HepG2 (cell line): ENCODE data around the gene HCRT. TPM values are rescaled to one million over a fixed set of nuclear protein-coding genes. Genes with fewer than 3 reads are reported as not detected.

Source experiments
- ATAC-seq: fragments of 200-7000 bp; cut with Tn5 transposase; 3 replicates; pipeline ENCODE4 v1.9.1; 2020; ENCODE audit warnings: mild to moderate bottlenecking, moderate library complexity
- BruUV-seq: library from RNA; stranded (reverse); fragments of 400-500 nt; replicated peaks from 2 replicates; lab custom pipeline; 2021; lab: Mats Ljungman, UMichigan
- CTCF ChIA-PET: fragments of 300-600 bp; formaldehyde crosslinking; extraction: SDS; loops from one replicate; lab custom pipeline; 2021; ENCODE audit warnings: low total read pairs, inconsistent platforms, low intra/inter-chr PET ratio; lab: Yijun Ruan, JAX
- POLR2A ChIA-PET: fragments of 350-600 bp; sonication (Branson Sonifier 250); formaldehyde crosslinking; loops from one replicate; lab custom pipeline; 2020; ENCODE audit warnings: antibody characterized with exemption, inconsistent platforms; lab: Yijun Ruan, JAX
- DNase-seq: peaks from one replicate; pipeline ENCODE4 v3.0.0-alpha.2; 2015; ENCODE audit warnings: low spot score
- FAIRE-seq: peaks from 3 replicates; lab custom pipeline; 2011; peaks lifted over from hg19 to GRCh38; lab: Jason Lieb, UNC
- H2AFZ ChIP-seq: one replicate; pipeline ENCODE4 v1.6.1; 2011; ENCODE audit warnings: low read length, inconsistent platforms
- H3K27ac ChIP-seq: fragments of 300-600 bp; 3 replicates; pipeline ENCODE4 v1.8.0; 2011; ENCODE audit warnings: mixed run types, mild to moderate bottlenecking, mixed read lengths, low read length, inconsistent platforms; ENCODE audit not compliant: insufficient read depth; ENCODE audit errors: extremely low read length
- H3K27me3 ChIP-seq, 2 experiments: fragments of 200-600 bp in 1 of 2; 2 replicates in 1 of 2; 3 replicates in 1 of 2; pipeline versions ENCODE4 v1.6.0 to v1.8.0; 2011; ENCODE audit warnings: low read length in 2 of 2, mild to moderate bottlenecking in 2 of 2, moderate library complexity in 2 of 2, inconsistent platforms in 1 of 2; ENCODE audit not compliant: insufficient read depth in 2 of 2, control insufficient read depth in 1 of 2
- H3K36me3 ChIP-seq, 2 experiments: fragments of 200-600 bp in 1 of 2; replicated peaks in 1 of 2; 2 replicates in 1 of 2; 3 replicates in 1 of 2; pipeline versions ENCODE4 v1.5.1 to v1.8.0; 2011; ENCODE audit warnings: low read length in 2 of 2, inconsistent platforms in 1 of 2; ENCODE audit not compliant: insufficient read depth in 2 of 2, control insufficient read depth in 1 of 2
- H3K4me1 ChIP-seq: 2 replicates; pipeline ENCODE4 v1.5.1; 2012; ENCODE audit warnings: low read length, inconsistent platforms; ENCODE audit not compliant: insufficient read depth
- H3K4me2 ChIP-seq: 2 replicates; pipeline ENCODE4 v1.6.0; 2011; ENCODE audit warnings: low read depth, low read length, inconsistent platforms
- H3K4me3 ChIP-seq, 3 experiments: fragments of 200-600 bp in 1 of 3; sonication (generic), shearing (Covaris generic) in 1 of 3; replicated peaks in 1 of 3; 2 replicates each; pipeline ENCODE4 v1.5.1; 2011 to 2016; ENCODE audit warnings: low read length in 3 of 3, inconsistent platforms in 2 of 3, low read depth in 2 of 3, mild to moderate bottlenecking in 2 of 3, control low read depth in 1 of 3, mixed read lengths in 1 of 3; ENCODE audit not compliant: insufficient read depth in 1 of 3
- H3K79me2 ChIP-seq: one replicate; pipeline ENCODE4 v1.6.1; 2011; ENCODE audit warnings: low read length, inconsistent platforms; ENCODE audit not compliant: insufficient read depth
- H3K9ac ChIP-seq: 2 replicates; pipeline ENCODE4 v1.6.0; 2011; ENCODE audit warnings: mild to moderate bottlenecking, low read depth, low read length, inconsistent platforms; ENCODE audit not compliant: insufficient read depth
- H3K9me3 ChIP-seq: 2 replicates; pipeline ENCODE4 v1.5.1; 2012; ENCODE audit warnings: mild to moderate bottlenecking, low read length
- H4K20me1 ChIP-seq: 2 replicates; pipeline ENCODE4 v1.6.0; 2011; ENCODE audit warnings: inconsistent platforms, mild to moderate bottlenecking, low read length, moderate library complexity; ENCODE audit not compliant: insufficient read depth
- FOXO4 ChIP-seq: sonication (generic); formaldehyde crosslinking; conservative IDR thresholded peaks from 2 replicates; pipeline ENCODE4 v1.8.1; 2023; ENCODE audit warnings: missing genetic modification reagents
- GPN1 ChIP-seq: sonication (generic); formaldehyde crosslinking; IDR thresholded peaks from 2 replicates; pipeline ENCODE4 v1.5.1; 2020; ENCODE audit warnings: missing genetic modification reagents, borderline replicate concordance
- HMG20B ChIP-seq: conservative IDR thresholded peaks from 2 replicates; pipeline ENCODE4 v1.6.1; 2016; ENCODE audit warnings: missing genetic modification reagents, missing compliant biosample characterization
- MED8 ChIP-seq: sonication (generic); formaldehyde crosslinking; IDR thresholded peaks from 2 replicates; pipeline ENCODE4 v1.8.1; 2023; ENCODE audit warnings: mild to moderate bottlenecking, missing genetic modification reagents; ENCODE audit not compliant: insufficient replicate concordance
- MTF2 ChIP-seq: sonication (generic); formaldehyde crosslinking; IDR thresholded peaks from 2 replicates; pipeline ENCODE4 v1.5.0; 2020; ENCODE audit warnings: missing genetic modification reagents, borderline replicate concordance
- NCOA5 ChIP-seq: sonication (generic); formaldehyde crosslinking; IDR thresholded peaks from 2 replicates; pipeline ENCODE4 v1.4.0; 2020; ENCODE audit warnings: missing genetic modification reagents
- ONECUT2 ChIP-seq: sonication (generic); formaldehyde crosslinking; IDR thresholded peaks from 2 replicates; pipeline ENCODE4 v1.4.0; 2020; ENCODE audit warnings: missing genetic modification reagents
- RNF2 ChIP-seq: fragments of 450-650 bp; conservative IDR thresholded peaks from 2 replicates; pipeline ENCODE4 v1.6.1; 2016; ENCODE audit warnings: low read depth
- SNAI1 ChIP-seq: sonication (generic); formaldehyde crosslinking; IDR thresholded peaks from 2 replicates; pipeline ENCODE4 v1.5.0; 2020; ENCODE audit warnings: mild to moderate bottlenecking, missing genetic modification reagents, borderline replicate concordance
- SP4 ChIP-seq: sonication (generic); formaldehyde crosslinking; IDR thresholded peaks from 2 replicates; pipeline ENCODE4 v1.8.1; 2023; ENCODE audit warnings: mild to moderate bottlenecking, missing genetic modification reagents
- TBX3 ChIP-seq: fragments of 450-650 bp; IDR thresholded peaks from 2 replicates; pipeline ENCODE4 v1.6.1; 2017; ENCODE audit warnings: antibody characterized with exemption, mild to moderate bottlenecking, inconsistent platforms, borderline replicate concordance
- ZFP36L1 ChIP-seq: sonication (generic); formaldehyde crosslinking; IDR thresholded peaks from 2 replicates; pipeline ENCODE4 v1.8.0; 2022; ENCODE audit warnings: mild to moderate bottlenecking, missing genetic modification reagents, moderate library complexity
- ZFP36L2 ChIP-seq: sonication (generic); formaldehyde crosslinking; IDR thresholded peaks from 2 replicates; pipeline ENCODE4 v1.4.0; 2020; ENCODE audit warnings: missing genetic modification reagents
- ZNF432 ChIP-seq: sonication (generic); formaldehyde crosslinking; IDR thresholded peaks from 2 replicates; pipeline ENCODE4 v1.5.0; 2020; ENCODE audit warnings: missing genetic modification reagents, mild to moderate bottlenecking, borderline replicate concordance
- ZNF607 ChIP-seq: sonication (generic); formaldehyde crosslinking; IDR thresholded peaks from 2 replicates; pipeline ENCODE4 v1.5.1; 2020; ENCODE audit warnings: missing genetic modification reagents, mild to moderate bottlenecking, borderline replicate concordance
- ZNF772 ChIP-seq: sonication (generic); formaldehyde crosslinking; IDR thresholded peaks from 2 replicates; pipeline ENCODE4 v1.5.0; 2020; ENCODE audit warnings: mild to moderate bottlenecking, missing genetic modification reagents
- ZSCAN31 ChIP-seq: sonication (generic); formaldehyde crosslinking; IDR thresholded peaks from 2 replicates; pipeline ENCODE4 v1.5.0; 2020; ENCODE audit warnings: low read depth, mild to moderate bottlenecking, missing genetic modification reagents
- WGBS: methylation state at CpG from one replicate; pipeline ENCODE4 v1.1.6; 2017; ENCODE audit warnings: low lambda C conversion rate; 5-methylcytosine and 5-hydroxymethylcytosine counted together
- in situ Hi-C: cut with HindIII; loops from 2 replicates; pipeline ENCODE4 v1.10.0; 2017; ENCODE audit warnings: low pct_unique_long_range_greater_than_20kb; ENCODE audit not compliant: extremely low pct_ligation_motif_present
- intact Hi-C: fragments of 100-400 bp; cut with micrococcal nuclease; formaldehyde crosslinking; loops from one replicate; pipeline ENCODE4 v1.10.0; 2022; ENCODE audit not compliant: unreplicated experiment
- polyA plus RNA-seq, 8 experiments: library from polyadenylated mRNA; depleted of rRNA in 3 of 8; stranded (reverse) in 7 of 8; unstranded in 1 of 8; fragments of >200 nt; fragmentation: Illumina TruSeq in 4 of 8; extraction: Trizol in 4 of 8; gene quantifications; 2 replicates each; pipeline versions ENCODE4 v1.2.1 to v1.2.3, GENCODE V29; 2011 to 2016; ENCODE audit warnings: low read depth in 4 of 8, missing spikeins in 1 of 8, mixed read lengths in 1 of 8; ENCODE audit not compliant: insufficient read depth in 1 of 8
- total RNA-seq, 5 experiments: library from RNA; depleted of rRNA; stranded (reverse); fragments of >200 nt; fragmentation: Illumina TruSeq; extraction: Trizol; gene quantifications; 2 replicates each; pipeline ENCODE4 v1.2.3, GENCODE V29; 2016; ENCODE audit warnings: low read depth in 1 of 5
- TF ChIP-seq, protein P1 (sequence below): IDR thresholded peaks from 2 replicates; pipeline ENCODE4 v1.6.1; 2018; ENCODE audit warnings: missing genetic modification reagents, mild to moderate bottlenecking, missing compliant biosample characterization

HCRT gene
- total and polyA plus RNA-seq, 2 of the 13 experiments (the other 11 are each of a cell fraction or from before 2014, with no cell fraction given): not detected

DNA sequence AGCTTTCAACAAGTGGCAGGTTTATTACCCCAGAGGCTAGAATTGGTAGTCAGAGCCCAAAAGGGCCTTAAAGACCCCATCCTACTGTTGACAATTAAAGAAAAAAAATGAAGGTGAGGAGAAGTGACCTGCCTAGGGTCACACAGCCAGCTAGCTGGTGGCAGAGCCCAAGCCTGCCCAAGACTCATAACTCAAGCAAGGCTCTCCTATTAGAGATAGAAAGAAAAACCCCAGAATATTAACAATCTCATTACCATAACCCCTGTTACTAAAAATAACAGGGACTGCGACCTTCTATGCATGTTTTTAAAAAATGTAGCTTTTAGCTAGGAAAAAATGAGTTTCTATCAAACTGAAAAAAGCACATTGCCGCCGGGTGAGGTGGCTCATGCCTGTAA, 48.6 kb downstream of the HCRT start:
- no peak overlapping the region for H3K4me3 ChIP-seq
- ChIA-PET POLR2A (interaction anchor here (0.7 to 1.8 kb wide), 5 partner anchors 8 to 297 kb away, joined by 3 to 14 read pairs (median 6); partner anchors contain the start of gene KAT2A), CTCF (no interaction called here)
- no TSS peak for BruUV-seq
- H4K20me1 ChIP-seq: peaks cover 3% of the 10 kb centered on the region
- DNase-seq (no peak), FAIRE-seq (no peak), ATAC-seq (no peak)
- H2AFZ ChIP-seq: no peak overlapping the region
- no peak for TF ChIP-seq FOXO4 (CRISPR knock-in tag)
- no peak for TF ChIP-seq MED8 (CRISPR knock-in tag)
- TF ChIP-seq ZNF432 (CRISPR knock-in tag): no peak
- no peak for TF ChIP-seq TBX3
- TF ChIP-seq NCOA5 (CRISPR knock-in tag): no peak
- no peak for TF ChIP-seq ZNF772
- TF ChIP-seq ZFP36L1 (CRISPR knock-in tag): no peak
- no peak for TF ChIP-seq HMG20B
- TF ChIP-seq, protein P1, sequence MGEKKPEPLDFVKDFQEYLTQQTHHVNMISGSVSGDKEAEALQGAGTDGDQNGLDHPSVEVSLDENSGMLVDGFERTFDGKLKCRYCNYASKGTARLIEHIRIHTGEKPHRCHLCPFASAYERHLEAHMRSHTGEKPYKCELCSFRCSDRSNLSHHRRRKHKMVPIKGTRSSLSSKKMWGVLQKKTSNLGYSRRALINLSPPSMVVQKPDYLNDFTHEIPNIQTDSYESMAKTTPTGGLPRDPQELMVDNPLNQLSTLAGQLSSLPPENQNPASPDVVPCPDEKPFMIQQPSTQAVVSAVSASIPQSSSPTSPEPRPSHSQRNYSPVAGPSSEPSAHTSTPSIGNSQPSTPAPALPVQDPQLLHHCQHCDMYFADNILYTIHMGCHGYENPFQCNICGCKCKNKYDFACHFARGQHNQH (CRISPR knock-in tag): no peak
- no peak for TF ChIP-seq ZFP36L2 (CRISPR knock-in tag)
- no peak for TF ChIP-seq SP4 (CRISPR knock-in tag)
- no peak for TF ChIP-seq SNAI1 (CRISPR knock-in tag)
- no peak for TF ChIP-seq ZSCAN31 (CRISPR knock-in tag)
- no peak for TF ChIP-seq RNF2
- no peak for TF ChIP-seq ZNF607 (CRISPR knock-in tag)
- no peak for TF ChIP-seq ONECUT2 (CRISPR knock-in tag)
- no peak for TF ChIP-seq GPN1
- TF ChIP-seq MTF2 (CRISPR knock-in tag): no peak
- intact Hi-C loops (no loop called here), in situ Hi-C loops (no loop called here)
- peak overlapping the region; percentile 56 for H3K27ac ChIP-seq
- WGBS: 97% methylated on average over 3 of the region's 3 CpGs
- peaks cover 9 to 44% of the 10 kb centered on the region in 2 experiments; a peak in 4 of 5 replicates for H3K36me3 ChIP-seq
- H3K9me3 ChIP-seq: no peaks in the 10 kb centered on the region
- H3K9ac ChIP-seq: no peak overlapping the region
- H3K27me3 ChIP-seq: no peaks in the 10 kb centered on the region
- H3K4me1 ChIP-seq: peaks cover 43% of the 10 kb centered on the region
- H3K4me2 ChIP-seq: no peak overlapping the region
- peaks cover 77% of the 10 kb centered on the region for H3K79me2 ChIP-seq
